Activated CD4-positive, alpha-beta T cell treated with anti-CD3 and anti-CD28 coated beads for 4 hours (primary cell): ENCODE data around the gene AHCTF1.

Experiments used
- DNase-seq, 2 donors: peaks; one replicate each; pipeline ENCODE4 v3.0.0-alpha.2; 2020

Gene AHCTF1

DNA sequence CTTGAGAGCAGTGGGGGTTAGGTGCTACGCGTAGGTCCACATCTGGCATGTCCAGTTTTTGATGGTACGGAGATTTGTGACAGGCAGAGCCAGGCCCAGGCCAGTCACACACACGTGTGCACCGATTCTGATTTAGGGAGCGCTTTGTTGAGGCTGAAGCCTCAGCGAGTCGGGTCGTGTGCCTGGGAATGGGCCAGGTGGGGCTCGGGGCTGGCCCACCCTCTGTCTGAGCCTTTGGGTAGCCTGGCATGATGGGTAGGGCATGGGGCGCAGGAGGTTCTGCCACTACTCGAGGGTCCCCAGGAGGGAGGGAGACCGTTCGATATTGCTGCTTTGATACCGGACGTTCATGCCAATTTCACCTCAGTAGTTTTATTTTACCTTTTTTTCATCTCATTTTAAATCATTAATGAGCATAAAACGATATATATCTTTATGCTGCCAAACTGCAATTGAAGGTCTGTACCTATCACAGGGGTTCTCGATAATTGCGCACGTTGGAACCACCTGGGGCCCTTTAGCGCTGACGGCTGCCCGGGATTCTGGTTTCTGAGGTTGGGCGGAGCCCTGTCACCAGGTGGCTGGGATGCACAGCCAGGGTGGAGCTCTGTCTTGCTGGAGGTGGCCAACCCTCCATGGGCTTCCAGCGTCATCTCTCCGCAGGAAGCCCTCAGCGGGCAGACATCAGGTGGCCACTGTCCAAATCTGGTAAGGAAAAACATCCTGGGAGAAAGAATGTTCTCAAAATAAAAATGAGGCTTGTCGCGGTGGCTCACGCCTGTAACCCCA is 135.6 kb downstream of the AHCTF1 start:
- no peak for DNase-seq

DNA sequence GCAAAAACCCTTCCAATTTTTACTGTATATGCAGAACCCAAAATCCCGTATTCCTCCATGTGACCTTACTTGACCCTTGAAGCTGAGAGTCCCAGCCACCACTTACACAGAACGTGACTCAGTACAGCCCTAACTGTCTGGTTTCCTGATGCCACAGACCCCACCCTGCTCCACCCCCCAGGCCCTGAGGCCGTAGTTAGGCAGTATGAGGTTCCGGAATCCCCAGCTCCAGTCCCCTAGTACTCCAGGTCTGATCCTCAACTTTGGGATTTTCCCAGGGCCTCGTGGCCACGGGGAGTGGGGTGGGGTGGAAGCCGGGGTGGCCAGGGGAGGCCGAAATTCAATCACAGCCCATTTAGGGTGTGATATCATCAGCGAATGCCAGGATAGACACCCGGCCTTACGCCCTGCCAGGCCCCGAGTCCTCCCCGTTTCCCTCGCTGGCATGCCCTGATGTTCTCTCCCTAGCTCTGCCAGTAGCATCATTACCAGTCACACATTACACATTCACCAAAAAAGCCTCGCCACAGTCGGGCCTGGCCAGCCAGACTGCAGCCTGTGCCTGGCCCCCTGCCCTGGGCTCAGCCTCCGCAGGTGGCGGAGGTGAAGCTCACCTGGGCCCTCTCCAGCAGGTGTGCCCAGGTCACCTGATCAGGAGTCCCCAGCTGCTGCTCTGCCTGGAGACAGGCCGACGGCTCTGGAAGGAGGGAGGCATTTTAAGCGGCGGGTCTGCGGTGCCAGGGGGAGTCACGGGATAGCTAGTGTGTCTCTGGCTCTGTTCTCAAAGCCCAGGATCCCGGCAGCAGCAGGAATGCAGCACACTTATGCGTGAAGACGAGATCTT is 136.7 kb downstream of the AHCTF1 start:
- DNase-seq: no peak

DNA sequence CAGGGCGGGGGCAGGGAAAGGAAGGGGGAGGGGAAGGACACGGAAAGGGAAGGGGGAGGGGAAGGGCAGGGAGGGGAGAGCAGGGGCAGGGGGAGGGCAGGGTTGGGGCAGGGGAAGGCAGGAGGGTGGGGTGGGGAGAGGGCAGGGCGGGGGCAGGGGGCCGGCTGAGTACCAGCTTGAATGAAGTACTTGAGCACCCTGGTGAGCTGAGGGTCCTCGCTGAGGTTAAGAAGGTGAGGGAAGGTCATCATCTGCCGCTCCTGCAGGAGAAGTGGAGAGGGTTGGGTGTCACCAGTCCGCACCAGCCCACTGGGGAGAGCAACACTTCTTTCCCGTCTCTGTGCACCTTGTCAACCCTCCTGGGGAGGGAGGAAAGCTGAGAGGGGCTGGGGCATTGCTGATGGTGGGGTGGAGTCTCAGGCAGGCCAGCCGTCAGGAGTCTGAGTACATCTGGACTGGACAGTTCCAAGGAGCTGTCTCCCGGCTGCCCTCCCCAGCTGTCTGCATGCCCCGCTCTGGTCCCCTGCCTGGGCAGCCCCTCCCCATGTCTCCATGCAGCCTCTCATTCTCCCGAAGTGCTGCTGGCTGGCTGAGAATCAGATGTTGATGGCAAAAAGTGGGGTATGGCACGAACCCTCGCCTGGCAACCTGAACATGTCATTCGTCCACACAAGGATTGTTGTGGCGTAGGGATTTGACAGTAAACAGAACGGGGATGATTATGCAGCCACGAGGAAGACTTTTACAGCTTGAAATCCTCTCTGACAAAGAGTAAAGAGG is 137.5 kb downstream of the AHCTF1 start:
- no peak for DNase-seq

DNA sequence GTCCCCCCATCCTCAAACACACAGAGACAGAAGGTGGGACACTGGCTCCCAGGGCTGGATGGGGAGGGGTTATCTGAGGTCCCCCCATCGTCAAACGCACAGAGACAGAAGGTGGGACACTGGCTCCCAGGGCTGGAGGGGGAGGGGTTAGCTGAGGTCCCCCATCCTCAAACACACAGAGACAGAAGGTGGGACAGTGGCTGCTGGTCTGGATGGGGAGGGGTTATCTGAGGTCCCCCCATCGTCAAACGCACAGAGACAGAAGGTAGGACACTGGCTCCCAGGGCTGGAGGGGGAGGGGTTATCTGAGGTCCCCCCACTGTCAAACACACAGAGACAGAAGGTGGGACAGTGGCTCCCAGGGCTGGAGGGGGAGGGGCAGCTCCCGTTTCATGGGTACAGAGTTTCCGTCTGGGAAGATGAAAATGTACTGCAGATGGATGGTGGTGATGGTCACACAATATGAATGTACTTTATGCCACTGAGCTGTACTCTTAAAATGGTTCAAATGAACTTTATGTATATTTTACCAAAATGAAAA is 138.3 kb downstream of the AHCTF1 start:
- no peak for DNase-seq

DNA sequence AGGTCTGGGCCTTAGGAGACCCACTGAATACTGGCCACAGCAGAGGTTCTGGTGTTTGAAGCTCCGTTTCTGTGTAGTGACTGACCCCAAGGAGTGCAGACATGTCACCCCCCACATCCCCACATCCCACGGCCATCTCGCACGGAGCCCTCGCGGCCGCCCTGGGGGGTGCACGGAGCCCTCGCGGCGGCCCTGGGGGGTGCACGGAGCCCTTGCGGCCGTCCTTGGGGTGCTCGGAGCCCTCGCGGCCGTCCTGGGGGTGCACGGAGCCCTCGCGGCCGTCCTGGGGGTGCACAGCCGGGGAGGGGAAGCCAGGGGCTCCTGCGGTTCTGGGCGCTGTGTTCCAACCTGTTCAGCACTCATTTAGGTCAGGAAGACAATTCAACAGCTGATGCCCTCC is 139.1 kb downstream of the AHCTF1 start:
- DNase-seq: no peak

DNA sequence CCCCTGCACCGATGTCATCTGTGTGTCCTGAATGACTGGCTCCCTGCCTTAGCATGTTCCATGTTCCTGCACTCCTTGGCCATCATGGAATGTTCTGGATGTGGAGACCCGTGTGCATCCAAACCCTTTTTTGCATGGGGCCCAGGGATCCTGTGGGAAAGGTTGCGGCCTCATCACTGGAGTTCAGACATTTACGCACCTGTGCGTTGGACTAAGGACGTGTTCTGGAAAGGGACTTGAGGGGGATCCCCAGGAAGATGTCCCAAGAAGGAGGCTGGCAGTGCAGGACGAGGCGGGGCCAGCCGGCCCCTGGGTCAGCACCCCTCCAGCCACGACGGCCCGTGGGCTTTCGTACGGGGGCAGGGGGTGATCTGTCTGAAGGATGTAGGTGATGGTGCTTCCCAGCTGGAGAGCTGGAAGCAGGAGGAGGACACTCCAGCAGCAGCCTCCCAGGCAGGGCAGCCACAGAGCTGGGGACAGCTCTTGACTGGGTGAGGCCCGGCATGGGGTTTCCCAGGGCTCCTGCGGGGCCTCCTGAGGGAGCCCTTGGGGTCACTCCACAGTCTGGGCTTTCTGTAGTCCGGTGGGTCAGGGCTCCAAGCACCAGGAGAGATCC is 140.3 kb downstream of the AHCTF1 start:
- no peak for DNase-seq

DNA sequence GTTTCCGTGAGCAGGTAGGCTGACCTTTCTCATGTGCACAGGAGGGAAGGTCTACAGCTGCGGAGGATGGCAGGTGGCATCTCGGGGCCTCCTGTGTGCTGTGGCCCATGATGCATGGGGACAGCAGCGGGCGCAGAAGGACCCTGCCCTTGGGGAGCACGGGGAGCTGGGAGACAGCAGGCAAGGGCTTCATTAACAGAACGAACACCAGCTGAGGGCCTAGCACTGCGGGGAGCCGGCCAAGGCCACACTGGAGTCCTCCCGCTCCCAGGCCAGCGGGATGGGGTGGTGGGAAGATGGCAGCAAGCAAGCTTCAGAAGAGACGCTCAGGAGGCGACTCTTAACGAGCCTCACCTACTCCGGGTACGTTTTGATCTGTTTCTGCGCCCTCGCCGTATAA is 140.9 kb downstream of the AHCTF1 start:
- no peak for DNase-seq

DNA sequence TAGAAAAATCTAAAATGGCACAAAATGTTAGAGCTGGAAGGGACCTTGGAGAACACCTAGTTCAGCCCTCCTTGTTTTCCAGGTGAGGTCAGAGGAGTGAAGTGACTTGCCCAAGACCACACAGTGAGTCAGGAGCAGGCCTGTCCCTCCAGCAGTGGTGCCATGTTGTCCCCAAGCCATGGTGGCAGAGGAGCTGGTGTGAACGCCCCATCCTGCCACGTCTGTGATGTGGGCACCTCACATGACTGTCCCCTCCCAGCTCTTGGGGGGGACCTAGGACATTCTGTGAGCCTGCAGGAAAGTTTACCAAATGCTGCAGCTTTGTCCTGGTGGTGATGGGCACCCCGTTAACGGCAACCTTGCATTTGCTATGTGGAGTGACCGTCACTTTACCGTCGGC is 141.4 kb downstream of the AHCTF1 start:
- no peak for DNase-seq

DNA sequence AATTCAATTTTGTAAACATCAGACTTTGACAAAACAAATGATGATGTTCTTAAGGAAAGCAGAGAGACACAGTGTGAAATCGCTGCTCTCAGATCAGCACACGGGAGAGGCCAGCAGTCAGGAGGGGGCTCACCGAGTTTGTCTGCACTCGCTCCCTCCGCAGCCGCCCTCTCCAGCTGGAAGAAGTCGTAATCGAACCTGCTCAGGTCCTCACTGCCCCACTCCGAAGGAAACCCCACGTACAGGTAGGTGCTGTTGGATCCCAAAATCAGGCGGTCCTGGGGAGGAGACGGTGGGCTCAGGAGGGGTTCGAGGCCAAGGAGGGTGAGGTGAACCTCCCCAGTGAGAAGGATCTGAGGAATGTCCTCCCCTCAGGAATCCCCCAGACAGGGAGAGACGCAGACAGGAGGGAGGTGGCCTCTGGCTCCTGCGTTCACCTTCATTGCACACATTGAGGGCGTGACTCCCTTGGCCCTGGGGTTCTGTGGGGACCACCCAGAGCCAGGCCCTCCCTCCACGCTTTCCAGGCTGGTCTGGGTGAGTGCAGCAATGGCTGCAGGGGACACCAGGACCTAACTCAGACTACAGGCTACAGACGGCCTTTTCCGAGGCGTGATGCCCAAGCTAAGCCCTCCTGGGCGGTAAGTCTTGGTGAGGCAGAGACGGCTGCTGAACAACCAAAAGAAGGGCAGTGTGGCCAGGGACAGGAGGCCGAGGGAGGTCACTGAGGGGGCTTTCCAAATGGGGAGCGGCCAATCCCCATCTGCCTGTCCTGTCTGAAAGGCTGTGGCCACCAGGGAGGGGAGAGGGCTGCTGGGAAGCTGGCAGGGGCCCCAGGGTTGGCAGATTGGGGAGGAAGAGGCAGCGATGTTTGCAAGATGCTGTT is 142.1 kb downstream of the AHCTF1 start:
- DNase-seq: no peak
